ENCODE measurements around the gene NKTR.

GRCh38 chr3:42655980-42656679, 55.6 kb downstream of the NKTR start:
- TF ChIP-seq CTCF (IDR thresholded peaks at IDR 0.05; ENCODE audit: insufficient read depth, low read length) (no peak), POLR2AphosphoS5 (IDR thresholded peaks at IDR 0.05; ENCODE audit: low read depth) (no peak), REST (IDR thresholded peaks at IDR 0.05; ENCODE audit: insufficient replicate concordance, low read depth) (no peak), GABPA (IDR thresholded peaks at IDR 0.05; ENCODE audit: low read depth) (no peak), SPI1 (IDR thresholded peaks at IDR 0.05; ENCODE audit: borderline replicate concordance, low read depth) (no peak)
